NK-92 (cell line): ENCODE data around the gene MAML2.
"Not testable (repeated sequence)": the region's sequence is repeated elsewhere in the genome, so short reads cannot be mapped to it uniquely, and the experiment has no call there.

Experiments used
- DNase-seq: peaks from one replicate; lab custom pipeline; 2025; ENCODE audit not compliant: unreplicated experiment; lab: John Stamatoyannopoulos, UW

The MAML2 gene

GRCh38 chr11:96193745-96194443 is 149.1 kb downstream of the MAML2 start:
- no peak for DNase-seq

GRCh38 chr11:96191752-96192151 is 151.2 kb downstream of the MAML2 start:
- no peak for DNase-seq

- DNase-seq, result no peak
Measured at GRCh38 chr11:96189351-96189750, 153.6 kb downstream of the MAML2 start.

GRCh38 chr11:96188243-96189006 is 154.6 kb downstream of the MAML2 start:
- DNase-seq, result no peak

- no peak for DNase-seq
Measured at GRCh38 chr11:96187822-96188221, 155.2 kb downstream of the MAML2 start.

GRCh38 chr11:96186806-96187205 is 156.2 kb downstream of the MAML2 start:
- DNase-seq, result no peak

GRCh38 chr11:96185220-96185768 is 157.7 kb downstream of the MAML2 start:
- DNase-seq, result no peak

- not testable (repeated sequence) for DNase-seq
Measured at GRCh38 chr11:96180937-96181336, 162.1 kb downstream of the MAML2 start.

GRCh38 chr11:96180341-96180740 is 162.7 kb downstream of the MAML2 start:
- no peak for DNase-seq

GRCh38 chr11:96179905-96180304 is 163.1 kb downstream of the MAML2 start:
- DNase-seq, result no peak

- DNase-seq, result no peak
Measured at GRCh38 chr11:96178887-96179279, 164.1 kb downstream of the MAML2 start.

GRCh38 chr11:96178049-96178886 is 164.7 kb downstream of the MAML2 start:
- no peak for DNase-seq

- DNase-seq, result no peak
Measured at GRCh38 chr11:96177146-96177545, 165.8 kb downstream of the MAML2 start.

- no peak for DNase-seq
Measured at GRCh38 chr11:96173906-96174305, 169.1 kb downstream of the MAML2 start.

GRCh38 chr11:96173422-96173821 is 169.6 kb downstream of the MAML2 start:
- DNase-seq, result no peak

GRCh38 chr11:96172604-96173003 is 170.4 kb downstream of the MAML2 start:
- no peak for DNase-seq

- DNase-seq, result no peak
Measured at GRCh38 chr11:96169250-96169649, 173.7 kb downstream of the MAML2 start.

- no peak for DNase-seq
Measured at GRCh38 chr11:96168623-96169022, 174.4 kb downstream of the MAML2 start.

- DNase-seq, result no peak
Measured at GRCh38 chr11:96167787-96168186, 175.2 kb downstream of the MAML2 start.

GRCh38 chr11:96167203-96167758 is 175.7 kb downstream of the MAML2 start:
- no peak for DNase-seq
